Lung (tissue), 12 donors: Measurements from ENCODE around the gene FADS6. TPM values are rescaled to one million over a fixed set of nuclear protein-coding genes. Genes with fewer than 3 reads are reported as not detected.

Experiments used
- ATAC-seq: fragments of 200-7000 bp; cut with Tn5 transposase; one replicate; pipeline ENCODE4 v1.9.1; 2020; ENCODE audit warnings: moderate number of reproducible peaks; ENCODE audit not compliant: insufficient read depth, low FRiP score
- DNase-seq, 3 donors: peaks; one replicate each; pipeline ENCODE4 v3.0.0-alpha.2; 2013 to 2017
- H3K27ac ChIP-seq, 2 donors: one replicate each; pipeline ENCODE4 v1.5.1; 2013; ENCODE audit warnings: mild to moderate bottlenecking in 2 of 2, moderate library complexity in 2 of 2, control low read depth in 1 of 2, inconsistent platforms in 1 of 2, low read depth in 1 of 2, low read length in 1 of 2
- H3K27me3 ChIP-seq, 3 donors: one replicate each; pipeline ENCODE4 v1.5.1; 2013; ENCODE audit warnings: low read length in 2 of 3; ENCODE audit not compliant: control insufficient read depth in 3 of 3, insufficient read depth in 3 of 3
- H3K36me3 ChIP-seq, 4 donors: one replicate each; pipeline ENCODE4 v1.5.1; 2013; ENCODE audit warnings: low read length in 4 of 4, mild to moderate bottlenecking in 1 of 4, moderate library complexity in 1 of 4; ENCODE audit not compliant: control insufficient read depth in 4 of 4, insufficient read depth in 4 of 4
- H3K4me1 ChIP-seq, 5 donors: one replicate each; pipeline ENCODE4 v1.5.1; 2013; ENCODE audit warnings: low read length in 5 of 5, mild to moderate bottlenecking in 2 of 5, moderate library complexity in 1 of 5; ENCODE audit not compliant: control insufficient read depth in 5 of 5, insufficient read depth in 5 of 5
- H3K4me3 ChIP-seq: one replicate; pipeline ENCODE4 v1.5.1; 2013; ENCODE audit warnings: mild to moderate bottlenecking, control low read depth, moderate library complexity
- H3K9ac ChIP-seq, 2 donors: one replicate each; pipeline ENCODE4 v1.5.1; 2013; ENCODE audit warnings: low read length in 2 of 2, control low read depth in 1 of 2; ENCODE audit not compliant: insufficient read depth in 1 of 2
- H3K9me3 ChIP-seq, 4 donors: one replicate each; pipeline ENCODE4 v1.5.1; 2013; ENCODE audit warnings: low read length in 3 of 4, mild to moderate bottlenecking in 1 of 4, moderate library complexity in 1 of 4; ENCODE audit not compliant: control insufficient read depth in 4 of 4, insufficient read depth in 3 of 4
- WGBS, 2 donors: extraction: QIAGEN DNeasy Blood & Tissue Kit; methylation state at CpG; one replicate each; pipeline ENCODE4 v1.1.7; 2013; 5-methylcytosine and 5-hydroxymethylcytosine counted together
- polyA plus RNA-seq, 2 donors: library from polyadenylated mRNA; stranded (reverse); fragments of 200-250 nt; gene quantifications; one replicate each; pipeline ENCODE4 v1.2.1, GENCODE V29; 2013
- total RNA-seq, 2 donors: library from RNA; depleted of rRNA in 1 of 2; stranded (reverse); fragments of >200 nt in 1 of 2; gene quantifications; one replicate each; pipeline ENCODE4 v1.2.1, GENCODE V29; 2014 to 2021
- TF ChIP-seq, protein P1 (sequence below): IDR thresholded peaks from 2 replicates; pipeline ENCODE4 v1.5.1; 2012; ENCODE audit warnings: mild to moderate bottlenecking; ENCODE audit errors: control extremely low read depth, extremely low read depth
- donor health status: control.
- donor health status: control.
- donor health status: Bipolar disorder and iron deficiency.
- donor health status: healthy.
- donor health status: DM: yes; HTN: yes; CAD: no.

The FADS6 gene
- total and polyA plus RNA-seq, 4 donors = not detected

DNA sequence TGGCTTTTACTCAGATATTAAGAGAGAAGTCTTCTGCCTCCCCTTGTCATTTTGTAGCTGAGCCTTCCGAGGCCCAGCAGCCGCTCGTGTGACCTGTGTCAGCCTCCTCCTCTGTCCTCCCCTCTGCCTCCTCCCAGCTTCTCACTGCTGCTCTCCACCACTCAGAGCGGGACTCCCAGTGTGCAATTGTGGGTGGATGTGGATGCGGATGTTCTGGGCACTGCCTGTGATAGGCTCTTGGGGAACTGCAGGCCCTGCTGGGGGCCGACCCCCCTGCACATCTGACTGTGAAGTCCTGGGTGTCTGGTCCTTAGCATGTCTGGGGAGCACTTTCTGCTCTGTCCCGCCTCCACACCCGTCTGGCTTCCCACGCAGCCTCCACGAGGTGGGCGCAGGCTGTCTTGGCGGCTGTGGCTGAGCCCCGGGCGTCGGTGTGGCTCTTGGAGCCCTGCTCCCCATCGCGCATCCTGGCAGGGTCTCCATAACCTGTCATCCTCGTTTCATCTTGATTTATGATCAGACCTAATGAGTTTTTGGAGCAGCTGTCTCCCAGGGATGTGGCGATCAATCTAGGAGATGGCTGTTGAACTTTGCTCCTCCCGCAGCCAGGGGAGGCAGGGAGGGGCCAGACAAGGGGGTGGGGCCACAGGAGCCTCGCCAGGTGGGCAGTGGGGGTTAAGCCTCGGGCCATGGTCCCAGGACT lies 61.8 kb downstream of the FADS6 start:
- 86 to 89% methylated on average over 21 to 22 of the region's 22 CpGs for WGBS, 2 donors
- H3K4me1 ChIP-seq = no peaks in the 10 kb centered on the region
- no peaks in the 10 kb centered on the region for H3K27me3 ChIP-seq
- no peak overlapping the region for H3K4me3 ChIP-seq
- TF ChIP-seq, protein P1, sequence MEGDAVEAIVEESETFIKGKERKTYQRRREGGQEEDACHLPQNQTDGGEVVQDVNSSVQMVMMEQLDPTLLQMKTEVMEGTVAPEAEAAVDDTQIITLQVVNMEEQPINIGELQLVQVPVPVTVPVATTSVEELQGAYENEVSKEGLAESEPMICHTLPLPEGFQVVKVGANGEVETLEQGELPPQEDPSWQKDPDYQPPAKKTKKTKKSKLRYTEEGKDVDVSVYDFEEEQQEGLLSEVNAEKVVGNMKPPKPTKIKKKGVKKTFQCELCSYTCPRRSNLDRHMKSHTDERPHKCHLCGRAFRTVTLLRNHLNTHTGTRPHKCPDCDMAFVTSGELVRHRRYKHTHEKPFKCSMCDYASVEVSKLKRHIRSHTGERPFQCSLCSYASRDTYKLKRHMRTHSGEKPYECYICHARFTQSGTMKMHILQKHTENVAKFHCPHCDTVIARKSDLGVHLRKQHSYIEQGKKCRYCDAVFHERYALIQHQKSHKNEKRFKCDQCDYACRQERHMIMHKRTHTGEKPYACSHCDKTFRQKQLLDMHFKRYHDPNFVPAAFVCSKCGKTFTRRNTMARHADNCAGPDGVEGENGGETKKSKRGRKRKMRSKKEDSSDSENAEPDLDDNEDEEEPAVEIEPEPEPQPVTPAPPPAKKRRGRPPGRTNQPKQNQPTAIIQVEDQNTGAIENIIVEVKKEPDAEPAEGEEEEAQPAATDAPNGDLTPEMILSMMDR = no peak
- ATAC-seq (no peak), DNase-seq (no peak)
- no peak overlapping the region for H3K9ac ChIP-seq
- H3K9me3 ChIP-seq = no peaks in the 10 kb centered on the region
- no peak overlapping the region for H3K27ac ChIP-seq
- H3K36me3 ChIP-seq = peaks cover 0 to 23% (median 0%) of the 10 kb centered on the region in 4 donors

DNA sequence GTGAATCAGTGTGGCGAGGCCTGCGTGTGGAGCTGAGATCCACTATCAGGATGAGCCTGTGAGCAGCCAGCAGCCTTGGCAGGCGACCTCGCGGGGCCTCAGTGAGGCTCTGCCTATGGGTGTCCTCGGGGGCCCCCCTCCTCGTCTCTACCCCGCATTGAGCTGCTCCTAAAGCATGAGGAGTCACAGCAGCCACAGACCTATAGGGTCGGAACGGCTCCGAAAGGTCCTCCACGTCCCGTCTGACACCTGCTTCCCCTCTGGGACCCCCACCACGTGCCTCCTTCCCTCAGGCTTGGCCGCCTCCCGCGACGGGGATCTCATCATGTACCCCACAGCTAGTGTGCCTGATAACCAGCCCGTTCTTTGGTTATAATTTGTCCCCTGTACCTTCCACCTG lies 62.6 kb downstream of the FADS6 start:
- no peak overlapping the region for H3K4me3 ChIP-seq
- no peak overlapping the region for H3K9ac ChIP-seq
- H3K9me3 ChIP-seq = no peaks in the 10 kb centered on the region
- H3K36me3 ChIP-seq = peaks cover 0 to 18% (median 0%) of the 10 kb centered on the region in 4 donors
- no peaks in the 10 kb centered on the region for H3K27me3 ChIP-seq
- DNase-seq = no peak
- ATAC-seq = no peak
- TF ChIP-seq, protein P1 = no peak
- H3K4me1 ChIP-seq = no peaks in the 10 kb centered on the region
- 93 to 94% methylated on average over 19 of the region's 19 CpGs for WGBS, 2 donors
- no peak overlapping the region for H3K27ac ChIP-seq

DNA sequence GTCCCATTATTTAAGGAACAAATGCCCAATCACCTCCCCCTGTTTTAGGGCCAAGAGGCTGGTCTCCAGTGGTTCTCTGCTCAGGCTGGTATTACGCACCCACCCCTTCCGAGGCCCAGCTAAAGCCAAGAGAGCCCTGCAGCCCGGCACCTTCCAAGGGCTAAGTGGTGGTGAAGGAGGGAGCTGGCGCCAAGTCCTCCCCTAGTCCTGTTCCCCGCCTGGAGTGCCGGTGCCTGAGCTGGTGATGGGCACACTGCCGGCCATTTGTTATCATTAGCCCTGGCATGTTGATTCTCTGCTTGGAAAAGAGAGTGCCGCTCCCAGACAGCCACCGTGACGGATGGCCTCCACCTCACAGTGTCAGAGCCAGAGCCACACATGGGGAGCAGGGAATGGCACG lies 65.6 kb downstream of the FADS6 start:
- Histone ChIP-seq H3K9me3 (no peaks in the 10 kb centered on the region), H3K9ac (no peak overlapping the region), H3K36me3 (peaks cover 0 to 20% (median 0%) of the 10 kb centered on the region in 4 donors), H3K4me1 (peaks cover 0 to 9% (median 0%) of the 10 kb centered on the region in 5 donors), H3K4me3 (no peak overlapping the region), H3K27ac (no peak overlapping the region), H3K27me3 (no peaks in the 10 kb centered on the region)
- WGBS, 2 donors = 81 to 91% methylated on average over 11 of the region's 11 CpGs
- DNase-seq (no peak), ATAC-seq (no peak)
- TF ChIP-seq, protein P1 = no peak

Other genes starting within 250 kb of the FADS6 start
- gene CD300LF, start 180.7 kb downstream of the FADS6 start, total RNA-seq = 10 to 100 TPM in 1 of 2 donors, 1 to 10 TPM in 1; 8.6 to 30.8 TPM
- 10 to 100 TPM; 21.7 to 35.1 TPM for gene CD300LF, start 180.7 kb downstream of the FADS6 start, polyA plus RNA-seq
- gene RAB37, start 156.4 kb downstream of the FADS6 start, total RNA-seq = 1 to 10 TPM; 5.9 to 7.3 TPM
- gene RAB37, start 156.4 kb downstream of the FADS6 start, polyA plus RNA-seq = 1 to 10 TPM; 3.2 to 6.0 TPM
- 10 to 100 TPM; 18.3 to 58.2 TPM for gene NHERF1, start 145.0 kb downstream of the FADS6 start, total RNA-seq
- gene NHERF1, start 145.0 kb downstream of the FADS6 start, polyA plus RNA-seq = 10 to 100 TPM; 18.6 to 37.6 TPM
- 10 to 100 TPM; 27.1 to 47.4 TPM for gene NAT9, start 117.3 kb downstream of the FADS6 start, total RNA-seq
- 10 to 100 TPM; 36.5 to 36.7 TPM for gene NAT9, start 117.3 kb downstream of the FADS6 start, polyA plus RNA-seq
- gene GRIN2C, start 33.7 kb downstream of the FADS6 start, total RNA-seq = under 1 TPM in 1 of 2 donors, not detected in 1; 0.03 TPM
- gene GRIN2C, start 33.7 kb downstream of the FADS6 start, polyA plus RNA-seq = under 1 TPM; 0.01 to 0.02 TPM
- 10 to 100 TPM in 1 of 2 donors, 1 to 10 TPM in 1; 7.8 to 17.5 TPM for gene FDXR, start 20.6 kb downstream of the FADS6 start, total RNA-seq
- 10 to 100 TPM; 10.2 to 11.1 TPM for gene FDXR, start 20.6 kb downstream of the FADS6 start, polyA plus RNA-seq
- not detected for gene USH1G, start 29.6 kb upstream of the FADS6 start, total RNA-seq
- gene USH1G, start 29.6 kb upstream of the FADS6 start, polyA plus RNA-seq = under 1 TPM in 1 of 2 donors, not detected in 1; 0.01 TPM
- gene OTOP2, start 30.6 kb upstream of the FADS6 start, total RNA-seq = not detected
- not detected for gene OTOP2, start 30.6 kb upstream of the FADS6 start, polyA plus RNA-seq
- gene OTOP3, start 42.3 kb upstream of the FADS6 start, total RNA-seq = not detected
- not detected for gene OTOP3, start 42.3 kb upstream of the FADS6 start, polyA plus RNA-seq
- gene HID1, start 79.1 kb upstream of the FADS6 start, total RNA-seq = 10 to 100 TPM; 34.8 to 42.1 TPM
- gene HID1, start 79.1 kb upstream of the FADS6 start, polyA plus RNA-seq = 10 to 100 TPM; 15.2 to 23.7 TPM
- gene CDR2L, start 94.0 kb upstream of the FADS6 start, total RNA-seq = 10 to 100 TPM; 11.5 to 19.0 TPM
- 10 to 100 TPM in 1 of 2 donors, 1 to 10 TPM in 1; 8.5 to 10.9 TPM for gene CDR2L, start 94.0 kb upstream of the FADS6 start, polyA plus RNA-seq
- gene MRPL58, start 119.0 kb upstream of the FADS6 start, total RNA-seq = 10 to 100 TPM; 14.7 to 33.1 TPM
- 10 to 100 TPM; 38.3 to 55.5 TPM for gene MRPL58, start 119.0 kb upstream of the FADS6 start, polyA plus RNA-seq
- 100 to 1,000 TPM; 110 to 238 TPM for gene ATP5PD, start 153.3 kb upstream of the FADS6 start, total RNA-seq
- 100 to 1,000 TPM; 277 to 736 TPM for gene ATP5PD, start 153.3 kb upstream of the FADS6 start, polyA plus RNA-seq
- 10 to 100 TPM; 21.0 to 22.3 TPM for gene KCTD2, start 153.6 kb upstream of the FADS6 start, total RNA-seq
- gene KCTD2, start 153.6 kb upstream of the FADS6 start, polyA plus RNA-seq = 10 to 100 TPM; 15.1 to 17.8 TPM
- gene SLC16A5, start 194.3 kb upstream of the FADS6 start, total RNA-seq = 10 to 100 TPM; 36.7 to 74.0 TPM
- 10 to 100 TPM; 27.9 to 48.0 TPM for gene SLC16A5, start 194.3 kb upstream of the FADS6 start, polyA plus RNA-seq
- 10 to 100 TPM in 1 of 2 donors, 1 to 10 TPM in 1; 8.1 to 19.2 TPM for gene ARMC7, start 216.3 kb upstream of the FADS6 start, total RNA-seq
- 10 to 100 TPM; 10.2 to 13.5 TPM for gene ARMC7, start 216.3 kb upstream of the FADS6 start, polyA plus RNA-seq
- 10 to 100 TPM; 64.4 to 75.3 TPM for gene NT5C, start 238.1 kb upstream of the FADS6 start, total RNA-seq
- gene NT5C, start 238.1 kb upstream of the FADS6 start, polyA plus RNA-seq = 10 to 100 TPM; 81.2 to 96.3 TPM